HL-60/S4 treated with phorbol 12-myristate 13-acetate at 8.2 ng/mL for 4 days and 3 days (cell line): ENCODE measurements around the gene CMIP.
"Not testable (repeated sequence)": the region's sequence is repeated elsewhere in the genome, so short reads cannot be mapped to it uniquely, and the experiment has no call there.

Source experiments
- in situ Hi-C: fragments of 300-500 bp; cut with MboI; formaldehyde crosslinking; loops from 2 replicates; pipeline ENCODE4 v1.15.0; 2022; ENCODE audit warnings: low sequenced_read_pairs

Gene CMIP

GRCh38 chr16:81419806-81420205 lies 24.8 kb upstream of the CMIP start:
- in situ Hi-C loops = no loop called here

GRCh38 chr16:81421126-81421525 lies 23.5 kb upstream of the CMIP start:
- in situ Hi-C loops = no loop called here

DNA sequence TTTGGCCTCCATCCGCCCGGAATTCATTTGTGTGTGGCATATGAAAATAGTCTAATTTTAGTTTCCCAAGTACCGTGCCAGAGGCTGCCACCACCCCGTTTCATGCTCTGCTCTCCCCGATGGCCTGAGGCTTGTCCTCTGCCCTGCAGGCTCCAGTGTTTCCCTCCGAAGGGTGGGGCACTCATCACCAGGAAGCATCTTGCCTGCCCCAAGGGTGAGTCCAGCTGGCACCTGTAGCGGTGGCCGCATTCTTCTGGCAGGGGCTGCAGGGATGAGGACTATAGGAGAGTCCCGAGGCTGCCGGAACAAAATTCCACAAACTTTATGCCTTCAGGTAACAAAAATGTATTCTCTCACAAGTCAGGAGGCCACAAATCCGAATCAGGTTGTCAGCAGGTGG lies 23.1 kb upstream of the CMIP start:
- in situ Hi-C loops = no loop called here

- in situ Hi-C loops = not testable (repeated sequence)
These were observed 22.5 kb upstream of the CMIP start for GRCh38 chr16:81422153-81422552.

DNA sequence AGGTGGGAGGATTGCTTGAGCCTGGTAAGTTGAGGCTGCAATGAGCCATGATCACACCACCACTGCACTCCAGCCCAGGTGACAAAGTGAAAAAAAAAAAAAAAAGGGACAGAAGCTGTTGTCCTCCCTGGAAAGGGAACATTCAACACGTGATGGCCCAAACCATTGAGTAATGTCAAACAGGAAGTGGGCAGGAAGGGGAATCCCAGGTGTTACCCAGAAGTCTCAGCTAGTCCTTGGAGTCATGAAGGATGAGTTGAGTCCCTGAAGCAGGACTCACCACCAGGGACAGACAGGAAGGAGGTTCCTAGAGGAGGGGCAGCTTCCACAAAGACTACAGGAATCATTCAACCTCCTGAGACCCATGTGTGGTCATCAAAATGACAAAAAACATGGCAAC lies 19.8 kb upstream of the CMIP start:
- in situ Hi-C loops = no loop called here

GRCh38 chr16:81427219-81427618 lies 17.4 kb upstream of the CMIP start:
- in situ Hi-C loops = no loop called here

GRCh38 chr16:81429045-81429521 lies 15.5 kb upstream of the CMIP start:
- in situ Hi-C loops = no loop called here

DNA sequence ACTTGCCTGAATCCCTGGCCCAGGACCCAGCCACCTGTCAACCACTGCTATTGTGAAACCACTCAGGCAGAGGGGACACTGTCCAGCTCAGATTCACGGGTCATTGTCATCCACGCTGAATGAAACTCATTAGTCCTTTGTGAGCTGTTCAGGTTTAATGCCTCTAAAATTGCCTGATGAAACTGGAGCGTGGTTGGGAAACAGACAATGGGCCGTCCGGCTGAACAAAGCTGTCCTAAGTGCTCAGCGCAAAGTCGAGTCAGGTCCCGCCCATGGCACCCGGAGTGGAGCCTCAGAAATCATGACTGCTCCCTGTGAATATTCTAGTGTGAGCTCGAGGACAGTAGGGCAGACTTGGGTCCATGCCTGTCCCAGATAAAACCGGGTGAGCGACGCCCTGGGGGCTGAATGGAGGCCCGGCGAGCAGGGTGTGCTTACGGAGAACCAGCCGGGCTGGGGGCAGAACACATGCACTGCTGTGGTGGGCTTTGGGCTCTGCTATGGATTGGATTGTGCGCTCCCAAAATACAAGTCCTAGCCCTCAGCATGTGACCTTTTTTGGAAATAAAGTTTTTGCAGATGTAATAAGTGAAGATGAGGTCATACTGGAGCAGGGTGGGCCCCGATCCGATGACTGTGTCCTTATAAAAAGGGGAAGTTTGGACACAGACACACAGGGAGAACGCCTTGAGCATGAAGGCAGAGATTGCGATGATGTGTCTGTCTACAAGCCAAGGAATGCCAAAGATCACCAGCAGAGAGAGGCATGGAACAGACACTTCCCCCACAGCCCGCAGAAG lies 12.9 kb upstream of the CMIP start:
- in situ Hi-C loops = no loop called here

GRCh38 chr16:81432937-81433557 lies 11.6 kb upstream of the CMIP start:
- in situ Hi-C loops = no loop called here

DNA sequence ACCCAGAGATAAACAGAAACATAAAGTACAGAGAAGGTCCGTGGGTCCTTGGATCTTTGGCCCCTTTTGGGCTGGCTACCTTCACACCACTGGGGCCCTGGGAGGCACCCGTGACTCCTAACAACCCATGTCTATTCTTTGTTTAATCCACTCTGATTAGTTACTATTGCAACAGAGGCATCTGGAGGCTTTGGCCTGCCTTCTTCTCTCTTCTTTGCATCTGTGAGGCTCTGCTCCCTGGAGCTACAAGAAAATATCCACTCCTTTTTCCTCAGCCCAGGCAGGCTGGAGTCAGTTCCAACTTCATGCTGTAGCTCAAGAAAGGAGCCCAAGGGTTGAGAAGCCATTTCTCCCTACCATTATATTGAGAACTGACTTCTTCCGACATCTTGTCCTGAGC lies 9.5 kb upstream of the CMIP start:
- in situ Hi-C loops = no loop called here

DNA sequence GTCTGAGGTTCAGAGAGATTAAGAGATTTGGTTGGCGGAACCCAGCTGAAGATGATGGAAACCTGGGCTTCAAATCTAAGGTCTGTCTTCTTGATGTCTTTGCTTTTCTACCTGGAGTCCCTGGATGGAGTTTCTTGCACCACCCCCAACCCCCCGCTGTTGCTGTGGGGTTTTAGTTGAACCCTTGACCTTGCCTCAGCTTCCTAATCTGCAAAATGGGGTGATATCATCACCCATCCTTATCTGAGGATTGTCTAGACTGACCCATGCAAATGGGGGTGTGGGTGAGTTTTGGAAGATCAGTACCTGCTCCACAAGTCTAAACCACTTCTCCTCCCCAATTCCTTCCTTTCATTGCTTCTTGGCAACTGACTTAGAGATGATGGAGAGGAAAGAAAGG lies 9.0 kb upstream of the CMIP start:
- in situ Hi-C loops = no loop called here

GRCh38 chr16:81436386-81436785 lies 8.2 kb upstream of the CMIP start:
- in situ Hi-C loops = no loop called here

- in situ Hi-C loops = no loop called here
These were observed 6.7 kb upstream of the CMIP start for GRCh38 chr16:81437865-81438264.

GRCh38 chr16:81440888-81441761 lies 3.5 kb upstream of the CMIP start:
- in situ Hi-C loops = no loop called here

GRCh38 chr16:81442220-81442915 lies 2.2 kb upstream of the CMIP start:
- in situ Hi-C loops = no loop called here

- in situ Hi-C loops = no loop called here
These were observed 1.5 kb upstream of the CMIP start for GRCh38 chr16:81442916-81443687.

DNA sequence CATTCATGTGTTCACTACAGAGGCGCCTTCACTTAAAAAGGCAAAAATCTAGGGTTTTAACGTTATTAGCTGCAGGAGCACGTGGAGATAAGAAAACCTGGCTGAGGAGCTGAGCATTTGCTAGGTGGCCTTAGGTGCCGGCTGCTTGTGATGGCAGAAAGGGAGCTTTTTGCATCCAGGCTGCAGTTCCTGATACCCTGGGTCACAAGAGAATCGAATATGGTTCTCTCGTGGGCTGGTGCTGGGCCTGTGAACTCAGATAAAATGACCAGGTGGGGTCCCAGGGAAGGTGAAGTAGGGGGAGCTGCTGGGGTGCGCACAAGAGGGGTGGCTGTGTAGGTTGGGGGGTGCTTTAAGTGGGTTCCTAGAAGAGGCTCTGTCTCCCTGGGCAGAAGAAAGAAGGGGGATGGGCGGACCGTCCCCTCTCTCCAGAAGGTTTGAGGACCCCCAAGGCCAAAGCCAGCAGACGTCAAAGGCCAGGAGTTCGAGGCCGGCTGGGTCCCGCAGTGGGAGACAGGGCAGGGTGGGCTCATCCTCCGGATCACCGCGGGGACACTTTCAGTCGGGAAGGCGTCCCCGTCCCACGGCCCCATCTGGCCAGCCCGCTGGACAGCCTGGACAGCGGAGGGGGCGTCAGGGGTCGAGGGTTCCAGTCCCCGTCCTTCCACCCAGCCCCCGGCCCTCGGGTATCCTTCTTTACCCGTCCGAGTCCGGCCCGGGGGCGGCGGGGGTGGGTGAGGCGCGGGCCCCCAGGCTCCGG lies 740 bp upstream of the CMIP start:
- in situ Hi-C loops = no loop called here

DNA sequence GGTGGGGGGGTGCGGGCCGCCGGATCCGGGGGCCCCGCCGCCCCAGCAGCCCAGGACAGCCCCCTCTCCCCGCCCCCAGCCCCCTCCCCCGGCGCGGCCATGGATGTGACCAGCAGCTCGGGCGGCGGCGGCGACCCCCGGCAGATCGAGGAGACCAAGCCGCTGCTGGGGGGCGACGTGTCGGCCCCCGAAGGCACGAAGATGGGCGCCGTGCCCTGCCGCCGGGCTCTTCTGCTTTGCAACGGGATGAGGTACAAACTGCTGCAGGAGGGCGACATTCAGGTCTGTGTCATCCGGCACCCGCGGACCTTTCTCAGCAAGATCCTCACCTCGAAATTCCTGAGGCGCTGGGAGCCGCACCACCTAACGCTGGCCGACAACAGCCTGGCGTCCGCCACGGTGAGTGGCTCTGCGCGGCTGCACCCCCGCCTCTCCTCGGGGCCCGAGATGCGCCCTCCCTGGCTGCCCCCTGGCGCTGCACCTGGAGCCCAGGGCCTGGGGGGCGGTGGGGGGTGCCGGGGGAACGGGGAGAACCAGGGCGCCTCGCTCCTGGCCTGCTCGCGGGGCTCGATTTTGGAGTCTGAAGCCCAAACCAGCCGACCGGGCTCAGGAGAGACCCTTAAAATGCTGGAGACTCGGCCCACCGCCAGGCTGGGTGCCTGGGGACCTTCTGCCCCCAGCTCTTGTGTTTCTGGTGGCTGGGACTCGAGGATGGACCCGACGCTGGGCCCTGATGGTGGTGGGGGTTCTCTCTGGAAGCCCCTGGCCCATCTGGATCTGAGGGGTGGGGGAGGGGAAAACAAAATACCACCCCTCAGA lies 744 bp downstream of the CMIP start:
- in situ Hi-C loops = no loop called here
